Fibroblast of lung (primary cell): ENCODE results near the gene IL20.

ENCODE experiments used
- EZH2 ChIP-seq: IDR thresholded peaks from 2 replicates; pipeline ENCODE4 v1.5.1; 2012; ENCODE audit warnings: low read length, control low read depth, mild to moderate bottlenecking; ENCODE audit errors: missing control alignments
- TF ChIP-seq, protein P1 (sequence below), 2 donors: IDR thresholded peaks in 1 of 2; conservative IDR thresholded peaks in 1 of 2; 1 replicate in 1 of 2; 2 replicates in 1 of 2; pipeline ENCODE4 v1.5.1; 2011 to 2012; ENCODE audit warnings: low read length in 2 of 2, control low read depth in 1 of 2, inconsistent platforms in 1 of 2, low read depth in 1 of 2, mild to moderate bottlenecking in 1 of 2

DNA sequence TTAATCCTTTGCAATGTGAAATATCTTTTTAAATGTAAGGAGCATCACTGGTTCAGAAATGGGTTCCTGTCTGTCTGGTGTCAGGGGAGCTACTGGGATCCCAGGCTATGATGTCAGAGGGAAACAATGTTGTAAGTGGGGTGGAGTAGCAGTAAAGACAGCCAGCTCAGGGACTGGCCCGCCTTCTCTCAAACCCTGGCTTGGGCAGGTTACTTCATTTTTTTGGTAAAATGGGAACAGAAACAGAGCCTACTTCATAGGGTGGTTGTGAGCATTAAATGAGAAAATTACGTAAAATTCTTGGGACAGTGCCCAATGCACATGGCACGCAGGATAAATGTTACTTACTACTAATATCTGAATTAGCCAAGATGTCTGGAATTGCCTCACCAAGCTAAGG is 30.7 kb upstream of the IL20 start:
- TF ChIP-seq, protein P1, sequence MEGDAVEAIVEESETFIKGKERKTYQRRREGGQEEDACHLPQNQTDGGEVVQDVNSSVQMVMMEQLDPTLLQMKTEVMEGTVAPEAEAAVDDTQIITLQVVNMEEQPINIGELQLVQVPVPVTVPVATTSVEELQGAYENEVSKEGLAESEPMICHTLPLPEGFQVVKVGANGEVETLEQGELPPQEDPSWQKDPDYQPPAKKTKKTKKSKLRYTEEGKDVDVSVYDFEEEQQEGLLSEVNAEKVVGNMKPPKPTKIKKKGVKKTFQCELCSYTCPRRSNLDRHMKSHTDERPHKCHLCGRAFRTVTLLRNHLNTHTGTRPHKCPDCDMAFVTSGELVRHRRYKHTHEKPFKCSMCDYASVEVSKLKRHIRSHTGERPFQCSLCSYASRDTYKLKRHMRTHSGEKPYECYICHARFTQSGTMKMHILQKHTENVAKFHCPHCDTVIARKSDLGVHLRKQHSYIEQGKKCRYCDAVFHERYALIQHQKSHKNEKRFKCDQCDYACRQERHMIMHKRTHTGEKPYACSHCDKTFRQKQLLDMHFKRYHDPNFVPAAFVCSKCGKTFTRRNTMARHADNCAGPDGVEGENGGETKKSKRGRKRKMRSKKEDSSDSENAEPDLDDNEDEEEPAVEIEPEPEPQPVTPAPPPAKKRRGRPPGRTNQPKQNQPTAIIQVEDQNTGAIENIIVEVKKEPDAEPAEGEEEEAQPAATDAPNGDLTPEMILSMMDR (conservative IDR thresholded peaks at IDR 0.05 in 1 of 2, IDR thresholded peaks at IDR 0.05 in 1 of 2; ENCODE audit: low read depth in 1 of 2, low read length in 2 of 2) = no peak
- no peak for TF ChIP-seq EZH2
